Ecto neural progenitor cell (in vitro differentiated cells): ENCODE results near the gene ARID5B.

Experiments
- DNase-seq: peaks from one replicate; pipeline ENCODE4 v3.0.0-alpha.2; 2018; ENCODE audit warnings: low spot score

The ARID5B gene

DNA sequence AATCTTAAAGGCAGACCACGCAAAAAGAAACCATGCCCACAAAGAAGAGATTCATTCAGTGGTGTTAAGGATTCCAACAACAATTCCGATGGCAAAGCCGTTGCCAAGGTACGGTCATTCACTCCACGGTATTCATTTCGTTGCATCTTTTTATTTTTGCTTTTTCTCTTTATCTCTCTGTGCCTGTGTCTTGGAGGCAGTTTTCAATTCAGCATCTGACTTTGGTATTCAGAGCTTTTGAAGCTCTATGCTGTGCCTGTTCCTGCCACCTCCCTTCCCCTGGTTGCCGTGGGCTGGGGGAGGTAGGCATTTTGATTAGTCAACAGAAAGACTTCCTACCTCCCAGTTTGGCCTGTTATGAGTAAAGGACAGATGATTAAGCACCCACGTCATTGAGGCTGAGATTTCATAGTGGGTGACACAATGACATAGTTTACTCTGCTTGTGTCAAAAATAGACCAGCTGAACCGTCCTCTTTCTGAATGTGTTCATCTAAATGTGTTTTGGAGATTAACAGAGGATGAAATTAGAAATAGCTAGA is 149.5 kb downstream of the ARID5B start:
- no peak for DNase-seq

DNA sequence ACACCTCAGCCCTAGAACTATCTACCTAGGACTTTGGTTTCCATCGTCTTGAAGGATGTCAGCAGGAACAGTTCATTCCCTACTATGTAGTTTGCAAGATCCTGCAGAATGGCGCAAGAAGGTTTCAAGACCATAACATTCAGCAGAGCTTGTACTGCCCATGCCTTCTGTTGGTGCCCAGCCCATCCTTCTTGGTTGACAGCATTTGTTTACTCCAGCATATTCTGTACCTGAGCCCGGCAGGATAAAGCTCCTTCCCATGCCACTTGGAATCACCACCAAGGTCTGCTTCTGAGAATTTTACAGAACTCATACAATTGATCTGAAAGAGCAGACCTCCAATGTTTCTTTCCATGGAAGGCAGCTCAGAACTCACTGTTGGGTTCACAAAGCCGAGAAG is 150.8 kb downstream of the ARID5B start:
- DNase-seq: no peak

DNA sequence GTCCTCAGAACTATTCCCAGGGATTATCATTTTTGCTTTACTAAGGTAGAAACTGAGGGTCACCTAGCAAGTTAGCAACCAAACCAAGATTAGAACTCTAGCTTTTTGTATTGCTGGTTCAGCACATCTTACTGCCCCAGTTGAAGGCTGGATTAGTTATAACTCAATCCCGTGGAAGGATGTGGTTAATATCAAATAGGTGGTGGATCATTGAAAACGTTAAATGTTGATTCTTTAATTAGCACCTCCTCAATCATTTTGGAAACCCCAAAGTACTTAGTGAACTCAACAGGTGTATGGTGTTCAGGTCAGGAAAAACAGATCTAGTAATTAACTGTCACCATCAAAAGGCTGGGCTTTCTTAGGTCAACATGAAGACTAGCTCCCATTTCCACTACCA is 152.4 kb downstream of the ARID5B start:
- DNase-seq: no peak

DNA sequence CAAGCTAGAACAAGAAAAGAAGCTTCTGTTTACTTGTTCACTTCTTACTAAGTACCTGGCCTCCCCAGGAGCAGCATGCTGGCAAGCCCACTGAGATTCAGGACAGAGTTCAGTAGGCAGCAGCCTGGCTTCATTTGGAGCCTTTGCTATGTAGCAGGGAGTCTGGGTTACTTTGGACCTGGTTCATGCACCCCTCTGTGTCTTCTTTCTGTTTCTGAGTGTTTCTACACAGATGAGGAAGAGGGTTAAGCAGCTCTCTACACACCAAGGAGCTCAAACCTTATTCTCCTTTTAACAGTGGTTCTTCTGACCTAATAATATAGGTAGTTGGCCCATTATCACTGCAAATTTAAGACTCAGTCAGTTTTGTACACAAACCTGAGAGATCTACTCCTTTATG is 152.9 kb downstream of the ARID5B start:
- DNase-seq: no peak

DNA sequence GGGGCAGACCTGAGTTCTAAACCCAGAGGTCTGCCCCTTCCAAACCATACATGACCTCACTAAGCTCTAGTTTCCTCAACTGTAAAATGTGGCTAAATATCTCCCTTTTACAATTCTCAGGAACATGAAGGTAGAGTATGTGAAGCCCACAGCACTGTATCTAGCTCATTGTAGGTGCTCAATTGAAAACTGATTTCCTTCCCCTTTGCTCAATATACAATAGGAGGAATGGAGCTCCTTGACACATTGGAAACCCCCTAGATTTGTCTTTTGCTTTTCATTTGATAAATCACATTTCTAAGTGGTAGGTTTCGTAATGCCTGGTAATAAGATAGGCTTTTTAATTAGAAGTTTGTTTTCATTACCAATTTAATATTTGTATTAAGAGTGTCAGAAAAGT is 153.3 kb downstream of the ARID5B start:
- DNase-seq: no peak

DNA sequence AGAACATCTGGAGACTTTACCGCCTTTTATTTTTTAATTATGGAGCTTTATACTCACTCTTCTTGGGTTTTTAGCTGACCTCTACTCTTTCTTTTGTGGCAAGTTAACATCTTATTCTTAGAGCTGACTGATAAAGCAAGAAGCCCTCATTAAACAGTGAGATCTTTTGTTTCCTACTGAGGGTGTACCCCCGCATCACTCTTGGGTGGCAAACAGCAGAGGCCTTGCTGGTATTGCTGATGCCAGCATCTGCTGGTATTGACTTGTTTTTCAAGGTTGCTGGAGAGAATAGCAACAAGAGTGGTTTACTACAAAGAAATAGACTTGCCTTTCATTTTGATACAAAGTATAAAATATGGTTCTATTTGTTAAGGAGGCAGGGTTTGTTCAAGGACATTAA is 154.7 kb downstream of the ARID5B start:
- no peak for DNase-seq

DNA sequence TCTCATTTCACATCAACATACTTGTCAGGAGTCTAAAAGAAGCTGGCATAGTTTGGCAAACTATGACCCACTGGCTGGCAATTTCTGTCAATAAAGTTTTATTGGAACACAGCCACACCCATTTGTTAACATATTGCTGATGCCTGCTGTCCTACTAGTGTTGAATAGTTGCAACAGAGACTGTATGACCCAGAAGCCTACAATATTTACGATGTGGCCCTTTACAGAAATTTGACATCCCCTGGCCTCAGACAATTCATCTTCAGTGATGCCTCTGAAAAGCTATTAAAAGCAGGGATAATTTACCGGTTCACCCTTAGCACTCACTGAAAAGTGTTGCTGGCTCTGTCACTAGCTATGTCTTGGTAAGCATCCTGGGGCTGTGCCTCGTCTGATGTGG is 155.2 kb downstream of the ARID5B start:
- DNase-seq: no peak

DNA sequence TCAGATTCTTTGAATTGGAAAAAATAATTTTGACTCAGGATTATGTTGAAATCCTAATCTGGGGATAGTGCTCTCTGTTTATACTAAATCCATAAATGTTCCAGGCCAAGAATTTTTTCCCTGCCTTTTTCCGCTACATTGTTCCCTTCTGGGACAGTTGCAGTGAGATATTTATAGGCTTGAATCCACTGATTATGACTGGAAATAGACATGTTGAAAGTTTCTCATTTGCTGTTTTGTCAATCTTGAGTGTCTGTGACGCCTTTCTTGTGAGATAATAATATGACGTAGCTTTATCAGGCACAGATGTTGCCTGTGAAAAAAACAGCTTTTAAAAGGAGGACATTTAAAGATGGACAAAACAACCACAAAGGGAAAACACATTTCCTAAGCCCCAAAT is 155.9 kb downstream of the ARID5B start:
- no peak for DNase-seq

DNA sequence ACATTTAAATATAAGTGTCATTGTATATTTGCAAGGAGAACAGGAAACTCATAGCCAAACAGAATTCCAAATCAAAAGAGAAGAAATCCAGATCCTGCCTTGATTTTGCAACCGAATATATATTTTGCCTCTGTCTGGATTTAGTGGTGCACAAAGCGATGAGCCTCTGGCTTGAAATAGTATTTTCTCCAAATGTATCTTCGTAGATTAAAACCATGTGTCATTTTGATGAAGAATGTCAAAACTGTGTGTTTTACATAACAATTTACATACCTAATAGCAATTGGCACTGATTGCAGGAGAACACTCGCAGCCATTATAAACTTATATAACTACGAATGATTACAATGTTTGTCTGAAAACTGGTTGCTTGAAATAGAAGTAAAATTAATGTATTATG is 156.4 kb downstream of the ARID5B start:
- DNase-seq: no peak

DNA sequence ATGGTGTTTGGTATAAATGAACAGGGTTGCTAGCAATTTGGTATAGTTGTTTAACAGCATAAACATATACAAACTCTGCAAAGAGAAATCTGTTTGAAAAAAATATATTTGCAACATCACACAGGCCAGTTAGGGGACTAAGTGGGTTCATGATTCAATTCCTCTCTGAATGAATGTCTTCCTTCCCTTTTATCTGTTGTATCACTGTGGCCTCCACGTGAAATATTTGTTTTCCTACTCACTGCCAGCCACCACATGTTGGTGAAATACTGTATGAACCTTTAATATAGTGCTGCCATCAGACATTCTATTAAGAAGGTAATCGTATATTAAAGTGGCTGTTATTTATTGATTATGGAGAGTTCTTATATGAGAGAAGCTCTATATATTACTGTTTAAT is 157.0 kb downstream of the ARID5B start:
- DNase-seq: no peak

DNA sequence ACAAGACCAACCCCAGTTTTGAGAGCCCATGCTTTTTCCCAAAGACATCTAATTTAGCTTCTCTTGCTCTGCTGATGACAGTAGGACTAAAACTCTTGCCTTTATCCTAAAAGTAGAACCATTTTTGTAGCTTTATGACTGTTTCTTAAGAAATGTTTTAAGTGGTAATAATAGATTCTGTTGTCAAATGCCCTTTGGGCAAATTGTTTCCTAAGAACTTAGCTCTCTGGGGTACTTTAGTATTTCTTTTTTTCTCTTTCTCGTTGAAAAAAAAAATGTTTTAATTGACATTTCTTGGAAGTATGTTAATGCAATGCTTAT is 157.4 kb downstream of the ARID5B start:
- no peak for DNase-seq

DNA sequence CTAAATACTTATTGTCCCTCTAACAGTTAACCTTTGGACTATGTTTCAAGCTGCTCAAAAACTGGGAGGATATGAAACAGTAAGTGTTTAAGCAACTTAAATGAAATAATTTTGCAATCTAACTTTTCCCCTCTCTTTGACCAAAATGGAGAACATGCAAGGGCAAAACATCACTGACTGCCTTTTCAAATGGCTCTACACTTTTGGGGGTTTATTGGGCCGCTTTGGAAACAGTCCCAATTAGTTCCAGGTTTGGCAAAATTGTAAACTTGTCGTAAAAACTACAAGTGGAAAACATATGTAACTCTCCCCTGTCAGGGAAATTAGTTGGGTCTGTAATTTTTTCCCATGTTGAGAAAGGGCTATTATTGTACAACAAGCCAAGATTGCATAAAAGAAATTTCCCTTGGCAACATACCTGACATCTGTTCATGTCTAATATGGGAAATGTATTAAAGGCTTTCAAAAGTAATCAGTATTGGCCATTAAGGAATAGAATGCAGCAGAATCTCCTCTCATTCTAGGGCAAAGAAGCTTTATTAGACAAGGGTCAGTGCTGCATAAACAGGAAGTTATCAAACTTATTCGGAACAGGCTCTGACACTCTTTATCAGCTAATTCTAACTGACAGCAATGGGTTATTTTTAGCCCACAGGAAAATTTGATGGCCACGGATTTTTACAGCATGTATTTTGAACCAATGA is 157.9 kb downstream of the ARID5B start:
- no peak for DNase-seq

DNA sequence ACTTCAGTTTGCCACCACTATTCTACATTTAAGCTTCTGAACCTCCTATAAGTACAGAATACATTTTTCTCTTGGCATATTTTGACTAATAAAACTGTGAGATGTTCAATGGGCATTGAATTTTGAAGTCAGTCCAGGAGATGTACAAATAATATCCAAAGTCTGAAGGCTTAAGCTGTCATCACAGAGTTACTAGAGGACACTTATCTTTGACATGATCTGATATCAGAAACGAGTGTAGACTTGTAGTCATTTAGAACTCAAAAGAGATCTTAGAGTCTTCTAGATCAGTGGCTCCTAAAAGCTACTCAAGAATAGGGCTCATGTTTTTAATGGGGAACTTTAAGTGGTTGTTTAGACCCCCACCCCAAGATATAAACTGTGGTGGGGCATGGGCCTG is 160.5 kb downstream of the ARID5B start:
- DNase-seq: no peak

DNA sequence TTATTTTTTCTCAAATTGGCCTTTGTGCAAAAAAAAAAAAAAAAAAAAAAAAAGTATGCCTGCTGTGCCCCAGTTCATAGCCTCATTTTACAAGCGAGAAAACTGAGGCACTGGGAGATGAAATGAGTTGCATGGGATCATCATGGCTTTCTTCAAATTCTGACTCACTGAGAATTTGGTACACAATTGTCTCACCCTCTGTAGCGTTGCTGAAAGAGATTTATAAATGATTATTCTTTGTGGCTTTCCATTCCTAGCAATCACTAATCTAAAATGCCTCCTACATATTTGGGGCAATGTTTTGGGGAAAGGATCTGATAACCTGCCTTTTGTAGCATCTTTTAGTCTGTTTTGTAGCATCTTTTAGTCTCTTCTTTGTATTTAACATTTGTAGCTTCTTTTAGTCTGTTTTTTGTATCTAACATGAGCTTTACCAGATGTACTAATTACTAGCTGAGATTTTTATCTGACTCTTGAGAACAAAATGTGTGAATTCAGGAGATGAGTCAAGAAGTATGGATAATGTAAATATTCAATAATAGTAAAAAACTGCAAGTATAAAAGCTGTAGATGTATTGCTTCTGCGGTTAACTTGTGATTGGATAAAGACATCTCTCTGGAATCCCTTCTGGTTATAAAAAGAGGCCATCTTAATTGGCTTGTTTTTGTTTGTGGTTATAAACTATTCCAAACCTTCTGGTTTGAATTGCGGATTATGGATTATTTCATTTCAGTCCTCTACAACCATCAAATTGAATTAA is 161.4 kb downstream of the ARID5B start:
- no peak for DNase-seq

DNA sequence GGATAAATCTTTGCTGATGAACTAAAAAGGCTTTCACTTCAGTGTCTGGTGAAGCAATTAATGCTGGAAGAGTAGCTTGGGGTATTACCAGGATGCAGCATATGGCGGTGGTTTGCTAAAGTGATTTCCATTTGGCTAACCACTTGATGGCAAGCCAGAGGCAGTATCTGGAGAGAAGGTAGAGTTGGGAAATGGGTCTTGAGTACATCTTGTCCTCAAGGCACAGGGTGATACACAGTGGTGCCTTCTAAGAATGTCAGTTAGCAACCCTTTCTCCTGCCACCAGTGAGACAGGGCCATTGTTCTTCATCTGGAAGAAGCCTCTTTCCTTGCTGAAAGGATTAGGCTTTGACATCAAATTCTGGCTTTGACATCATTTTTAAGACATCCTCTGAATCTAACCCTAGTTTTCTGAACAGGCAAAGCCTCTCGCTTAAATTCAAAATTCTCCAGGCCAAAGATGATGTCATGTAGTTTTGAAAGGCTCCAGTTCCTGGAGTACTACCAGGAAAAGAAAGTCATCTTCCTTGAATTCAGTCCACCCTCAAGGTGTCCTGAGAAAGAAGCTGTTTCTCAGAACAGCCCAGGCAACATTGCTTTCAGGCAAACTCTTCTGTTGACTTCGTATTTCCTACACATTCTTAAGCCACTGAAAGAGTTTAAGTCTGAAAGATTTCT is 162.4 kb downstream of the ARID5B start:
- no peak for DNase-seq

DNA sequence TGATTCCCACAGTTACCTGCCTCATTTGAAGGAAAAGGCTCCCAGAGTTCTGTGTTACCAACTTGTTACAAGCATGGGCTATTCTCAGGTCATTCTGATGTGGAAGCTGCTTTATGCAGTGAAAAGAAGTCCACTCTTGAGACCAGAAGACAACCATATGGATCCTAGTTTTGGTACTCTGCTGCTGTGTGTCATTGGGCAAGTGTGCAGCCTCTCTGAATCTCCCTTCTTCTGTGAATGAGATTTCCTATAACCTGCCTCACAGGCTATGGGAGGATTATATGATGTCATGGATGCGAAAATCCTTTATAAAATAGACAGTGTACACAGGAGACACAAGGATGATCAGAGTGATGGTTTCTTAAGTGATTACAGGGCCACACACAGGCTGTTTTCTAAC is 166.1 kb downstream of the ARID5B start:
- DNase-seq: no peak

DNA sequence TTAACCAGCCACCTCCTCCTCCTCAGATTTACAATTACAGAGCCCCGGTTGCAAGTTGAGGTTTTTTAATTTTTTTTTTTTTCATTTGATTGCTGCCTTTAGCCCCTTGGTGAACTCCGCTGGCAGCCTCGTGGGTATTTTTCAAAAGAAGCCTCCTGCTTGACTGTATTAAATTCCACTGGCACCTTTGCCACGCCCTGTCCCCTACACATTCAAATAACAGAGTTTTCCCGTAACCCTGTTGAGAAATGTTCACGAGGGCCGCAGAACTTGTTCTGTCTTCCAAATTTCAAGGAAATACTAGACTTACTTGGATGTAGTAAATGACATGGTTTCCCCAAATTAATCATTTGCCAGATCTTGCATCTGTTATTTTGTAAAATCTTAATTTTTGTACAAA is 167.0 kb downstream of the ARID5B start:
- no peak for DNase-seq

DNA sequence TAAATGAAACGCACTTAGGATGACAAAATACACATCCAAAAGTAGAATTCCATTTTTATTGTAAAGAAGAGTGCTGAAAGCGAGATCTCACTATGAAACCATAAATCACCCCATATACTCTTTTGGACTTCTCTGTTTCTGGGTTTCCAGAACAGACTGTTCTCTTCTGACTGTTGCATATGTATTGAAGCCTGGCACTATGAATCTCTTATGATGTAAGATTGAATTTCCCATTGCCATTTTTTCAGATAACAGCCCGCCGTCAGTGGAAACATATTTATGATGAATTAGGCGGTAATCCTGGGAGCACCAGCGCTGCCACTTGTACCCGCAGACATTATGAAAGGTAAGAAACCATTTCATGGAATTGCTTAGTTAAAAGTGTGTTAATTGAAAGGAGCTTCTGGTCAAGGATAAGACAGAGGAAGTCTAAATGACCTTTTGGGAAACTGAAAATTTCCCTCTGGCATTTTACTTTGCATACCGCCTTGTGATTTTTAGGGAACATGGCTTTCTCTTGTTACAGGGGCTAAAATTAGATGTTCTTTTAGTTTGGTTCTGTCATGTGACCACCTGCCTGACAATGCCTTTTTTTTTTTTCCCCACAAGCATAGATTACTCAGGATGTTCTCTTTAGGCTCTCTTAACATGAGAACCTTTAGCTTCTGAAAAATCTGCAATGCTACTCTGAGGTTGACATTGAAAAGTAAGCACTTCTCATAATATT is 168.1 kb downstream of the ARID5B start:
- no peak for DNase-seq

DNA sequence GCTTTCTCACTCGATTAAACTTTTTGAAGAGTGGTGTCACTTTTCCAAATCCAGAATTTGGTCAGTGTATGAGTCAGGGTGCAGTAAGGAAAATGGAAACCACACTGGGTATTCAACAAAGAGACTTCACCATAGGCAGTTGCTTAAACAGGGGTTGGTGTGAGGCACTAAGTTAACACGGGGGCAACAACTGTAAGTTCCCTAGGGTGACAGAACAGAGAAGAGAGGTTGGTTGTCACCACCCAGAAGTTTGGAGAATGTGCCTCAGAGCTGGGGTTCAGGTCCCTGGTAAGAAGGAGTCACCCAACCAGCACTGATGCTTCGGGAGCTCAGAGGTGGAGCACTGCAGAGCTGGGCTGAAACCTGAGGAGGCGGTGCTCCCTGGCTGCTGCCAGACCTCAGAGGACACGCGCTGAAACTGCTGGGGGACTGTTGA is 170.4 kb downstream of the ARID5B start:
- DNase-seq: no peak

DNA sequence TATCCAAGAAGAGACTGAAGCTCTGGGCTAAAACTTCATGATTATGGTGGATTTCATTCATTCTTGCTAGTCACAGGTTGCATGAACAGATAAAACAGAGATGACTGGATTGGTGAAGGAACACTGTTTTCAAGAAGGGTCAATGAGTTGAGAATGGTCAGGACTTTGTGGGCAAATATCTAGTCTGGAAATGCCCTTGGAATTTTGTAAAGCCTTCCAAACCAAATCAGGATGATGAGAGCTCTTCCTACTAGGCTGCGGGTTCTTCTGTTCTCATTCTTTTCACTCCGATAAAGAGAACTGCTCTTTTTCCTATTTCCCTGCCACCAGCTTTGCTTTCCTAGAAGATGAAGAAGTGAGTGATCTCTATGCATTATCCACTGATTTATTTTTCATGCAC is 171.4 kb downstream of the ARID5B start:
- DNase-seq: no peak

DNA sequence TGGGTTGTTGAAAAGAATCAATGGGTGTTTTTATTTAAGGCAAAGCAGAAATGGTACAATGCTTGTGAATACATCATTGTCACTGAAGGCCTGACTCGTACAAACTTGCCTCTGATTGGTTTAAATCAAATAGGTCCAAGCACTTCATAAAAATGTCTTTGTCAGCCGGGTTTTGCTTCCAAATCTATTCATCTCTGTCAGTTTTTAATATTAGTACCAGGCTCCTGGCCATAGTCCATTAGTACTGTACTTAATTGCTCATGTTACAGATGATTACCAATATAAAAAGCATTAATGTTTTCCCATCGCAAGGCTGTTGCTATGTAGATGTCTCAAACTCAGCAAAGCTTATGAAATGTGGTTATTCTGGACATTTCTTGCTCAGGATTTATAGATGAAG is 171.9 kb downstream of the ARID5B start:
- no peak for DNase-seq

DNA sequence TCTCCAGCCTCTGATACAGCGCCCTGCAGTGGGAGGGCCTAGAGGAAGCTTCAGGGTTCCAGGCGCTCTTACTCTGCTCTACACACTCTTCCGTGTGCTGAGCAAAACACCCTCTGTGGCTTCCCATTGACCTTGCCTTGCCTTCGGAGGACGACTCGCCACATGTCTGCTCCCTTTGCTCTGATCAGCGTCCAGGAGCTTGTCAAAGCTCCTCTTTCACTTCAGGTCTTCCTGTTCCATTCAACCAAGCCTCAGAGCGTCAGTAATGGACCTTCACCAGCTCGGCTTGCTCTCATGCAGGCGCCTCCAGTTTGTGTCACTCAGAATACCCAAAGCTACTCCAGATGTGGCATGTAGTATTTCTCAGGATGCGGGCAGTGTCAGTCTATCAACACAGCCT is 173.9 kb downstream of the ARID5B start:
- no peak for DNase-seq

DNA sequence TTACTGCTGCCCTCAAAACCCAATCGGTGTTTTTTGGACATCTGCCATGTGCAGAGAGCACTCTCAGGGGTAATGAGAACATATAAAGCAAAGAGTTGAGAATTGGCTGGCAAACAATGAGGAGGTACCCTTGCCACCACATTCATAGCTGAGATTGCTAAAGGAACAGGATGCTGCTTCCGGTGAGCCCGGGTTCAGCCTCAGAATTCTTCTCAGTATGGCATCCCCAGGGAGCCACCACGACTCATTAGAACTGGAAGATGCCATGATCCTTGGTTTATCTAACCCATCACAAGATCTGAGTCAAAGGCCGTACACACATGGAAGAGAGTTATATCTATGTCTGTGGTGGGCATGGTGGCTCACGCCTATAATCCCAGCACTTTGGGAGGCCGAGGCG is 174.4 kb downstream of the ARID5B start:
- no peak for DNase-seq
